ENCODE results near the gene CAMK1D. TPM values are rescaled to one million over a fixed set of nuclear protein-coding genes. Genes with fewer than 3 reads are reported as not detected.
A peak's percentile ranks its signal among the peaks of the same experiment; 100 is the strongest.

Gene CAMK1D
- total RNA-seq, 3 donors from 2014 or later, result 20.6 to 48.5 (median 32.8) TPM

- ATAC-seq, result no peak
- Histone ChIP-seq H3K4me3 (no peak overlapping the region), H3K4me1 (ENCODE audit: low read depth) (peaks cover 17% of the 10 kb centered on the region), H3K36me3 (ENCODE audit: low read depth) (no peaks in the 10 kb centered on the region), H3K9me3 (no peaks in the 10 kb centered on the region)
- intact Hi-C loops (cut with DNase I, micrococcal nuclease), result no loop called here
- DNase-seq, result no peak
- no peak for TF ChIP-seq CTCF (IDR thresholded peaks at IDR 0.05)
These were observed 59.1 kb downstream of the CAMK1D start for GRCh38 chr10:12408472-12408871.

- no peaks in the 10 kb centered on the region for H3K36me3 ChIP-seq (ENCODE audit: low read depth)
- no peaks in the 10 kb centered on the region for H3K9me3 ChIP-seq
- ATAC-seq (no peak), DNase-seq (no peak)
- intact Hi-C loops (cut with DNase I, micrococcal nuclease), result no loop called here
- peaks cover 17% of the 10 kb centered on the region for H3K4me1 ChIP-seq (ENCODE audit: low read depth)
- H3K4me3 ChIP-seq, result no peak overlapping the region
- TF ChIP-seq CTCF (IDR thresholded peaks at IDR 0.05), result no peak
These were observed 59.8 kb downstream of the CAMK1D start for GRCh38 chr10:12409161-12409560.

GRCh38 chr10:12409613-12410012 is 60.3 kb downstream of the CAMK1D start:
- no peak for ATAC-seq
- intact Hi-C loops (cut with DNase I, micrococcal nuclease), result no loop called here

GRCh38 chr10:12412666-12413368 is 63.5 kb downstream of the CAMK1D start:
- no peaks in the 10 kb centered on the region for H3K4me1 ChIP-seq (ENCODE audit: low read depth)
- intact Hi-C loops (cut with DNase I, micrococcal nuclease), result no loop called here
- TF ChIP-seq CTCF (IDR thresholded peaks at IDR 0.05), result no peak
- no peaks in the 10 kb centered on the region for H3K36me3 ChIP-seq (ENCODE audit: low read depth)
- ATAC-seq (no peak), DNase-seq (peak in 1 of 3 donors; percentile 21)
- no peak overlapping the region for H3K4me3 ChIP-seq
- no peaks in the 10 kb centered on the region for H3K9me3 ChIP-seq

More at GRCh38 chr10:12409613-12410012, 60.3 kb downstream of the CAMK1D start:
- Histone ChIP-seq H3K36me3 (ENCODE audit: low read depth) (no peaks in the 10 kb centered on the region), H3K9me3 (no peaks in the 10 kb centered on the region), H3K4me1 (ENCODE audit: low read depth) (peaks cover 17% of the 10 kb centered on the region), H3K4me3 (no peak overlapping the region)
- DNase-seq, result no peak
- TF ChIP-seq CTCF (IDR thresholded peaks at IDR 0.05), result no peak

- DNase-seq (no peak), ATAC-seq (no peak)
- TF ChIP-seq CTCF (IDR thresholded peaks at IDR 0.05), result no peak
- Histone ChIP-seq H3K9me3 (no peaks in the 10 kb centered on the region), H3K36me3 (ENCODE audit: low read depth) (no peaks in the 10 kb centered on the region), H3K4me1 (ENCODE audit: low read depth) (no peaks in the 10 kb centered on the region), H3K4me3 (no peak overlapping the region)
- intact Hi-C loops (cut with DNase I, micrococcal nuclease), result no loop called here
These were observed 64.0 kb downstream of the CAMK1D start for GRCh38 chr10:12413369-12413711.

Data from mucosa of descending colon (tissue), 3 donors.